HG03025 (cell line): ENCODE measurements around the gene ZFYVE28.

ENCODE experiments used
- ATAC-seq: cut with Tn5 transposase; IDR thresholded peaks from one replicate; pipeline ENCODE4 v1.9.1; 2021; ENCODE audit warnings: mild to moderate bottlenecking, moderate library complexity; ENCODE audit not compliant: unreplicated experiment, low FRiP score

Gene ZFYVE28

GRCh38 chr4:2313366-2313765, 105.1 kb downstream of the ZFYVE28 start:
- no peak for ATAC-seq

- ATAC-seq: no peak
Measured at GRCh38 chr4:2306773-2307410, 111.6 kb downstream of the ZFYVE28 start.

- ATAC-seq: no peak
Measured at GRCh38 chr4:2305766-2306501, 112.5 kb downstream of the ZFYVE28 start.

GRCh38 chr4:2304877-2305561, 113.4 kb downstream of the ZFYVE28 start:
- no peak for ATAC-seq

GRCh38 chr4:2304321-2304876, 114.0 kb downstream of the ZFYVE28 start:
- no peak for ATAC-seq

- ATAC-seq: no peak
Measured at GRCh38 chr4:2303686-2304320, 114.6 kb downstream of the ZFYVE28 start.

GRCh38 chr4:2303121-2303685, 115.2 kb downstream of the ZFYVE28 start:
- no peak for ATAC-seq

- no peak for ATAC-seq
Measured at GRCh38 chr4:2302387-2303119, 115.9 kb downstream of the ZFYVE28 start.

- no peak for ATAC-seq
Measured at GRCh38 chr4:2301806-2302205, 116.6 kb downstream of the ZFYVE28 start.

GRCh38 chr4:2301225-2301642, 117.2 kb downstream of the ZFYVE28 start:
- no peak for ATAC-seq

- no peak for ATAC-seq
Measured at GRCh38 chr4:2300431-2301224, 117.8 kb downstream of the ZFYVE28 start.

- ATAC-seq: no peak
Measured at GRCh38 chr4:2299794-2300193, 118.7 kb downstream of the ZFYVE28 start.

- ATAC-seq: no peak
Measured at GRCh38 chr4:2298532-2298991, 119.9 kb downstream of the ZFYVE28 start.

- no peak for ATAC-seq
Measured at GRCh38 chr4:2297606-2298531, 120.6 kb downstream of the ZFYVE28 start.

GRCh38 chr4:2296631-2297601, 121.5 kb downstream of the ZFYVE28 start:
- no peak for ATAC-seq

GRCh38 chr4:2295900-2296442, 122.5 kb downstream of the ZFYVE28 start:
- no peak for ATAC-seq
